K562 (cell line): Measurements from ENCODE around the gene RHBDL3. TPM values are rescaled to one million over a fixed set of nuclear protein-coding genes. Genes with fewer than 3 reads are reported as not detected.
A peak's percentile ranks its signal among the peaks of the same experiment; 100 is the strongest.

Source experiments
- ATAC-seq: fragments of 200-7000 bp; cut with Tn5 transposase; 3 replicates; pipeline ENCODE4 v1.9.1; 2020; ENCODE audit warnings: moderate library complexity
- BruUV-seq: library from RNA; stranded (reverse); fragments of 400-500 nt; replicated peaks from 2 replicates; lab custom pipeline; 2021; lab: Mats Ljungman, UMichigan
- CTCF ChIA-PET: fragments of 300-600 bp; formaldehyde crosslinking; extraction: SDS; loops from one replicate; lab custom pipeline; 2021; ENCODE audit warnings: low intra/inter-chr PET ratio; lab: Yijun Ruan, JAX
- POLR2A ChIA-PET: fragments of 300-600, 350-650 bp; sonication (Branson Sonifier 250); formaldehyde crosslinking; extraction: SDS; loops from one replicate; lab custom pipeline; 2021; ENCODE audit warnings: antibody characterized with exemption, inconsistent platforms; lab: Yijun Ruan, JAX
- DNase-seq, 4 experiments: peaks; one replicate each; pipeline versions ENCODE4 v3.0.0 to v3.0.0-alpha.2; 2011 to 2018; ENCODE audit warnings: low spot score in 3 of 4, mixed read lengths in 3 of 4; ENCODE audit errors: extremely low read depth in 1 of 4
- FAIRE-seq: peaks from 2 replicates; lab custom pipeline; 2011; peaks lifted over from hg19 to GRCh38; lab: Jason Lieb, UNC
- H2AFZ ChIP-seq: 2 replicates; pipeline ENCODE4 v1.6.0; 2011; ENCODE audit warnings: low read depth, low read length, control low read depth, inconsistent platforms
- H3K27ac ChIP-seq: fragments of 200-600 bp; 3 replicates; pipeline ENCODE4 v1.8.0; 2011; ENCODE audit warnings: low read depth, mild to moderate bottlenecking, control low read depth, inconsistent platforms, low read length, moderate library complexity, mixed read lengths; ENCODE audit errors: extremely low read depth
- H3K27me3 ChIP-seq, 2 experiments: fragments of 300-600 bp in 1 of 2; 2 replicates in 1 of 2; 3 replicates in 1 of 2; pipeline versions ENCODE4 v1.6.0 to v1.8.0; 2011; ENCODE audit warnings: inconsistent platforms in 2 of 2, low read length in 2 of 2, mild to moderate bottlenecking in 1 of 2, mixed read lengths in 1 of 2, moderate library complexity in 1 of 2; ENCODE audit not compliant: control insufficient read depth in 2 of 2, insufficient read depth in 2 of 2
- H3K36me3 ChIP-seq: fragments of 300-600 bp; 3 replicates; pipeline ENCODE4 v1.8.0; 2011; ENCODE audit warnings: mild to moderate bottlenecking, low read length, inconsistent platforms; ENCODE audit not compliant: control insufficient read depth, insufficient read depth
- H3K4me1 ChIP-seq, 2 experiments: fragments of 200-600 bp in 1 of 2; replicated peaks in 1 of 2; 2 replicates in 1 of 2; 3 replicates in 1 of 2; pipeline versions ENCODE4 v1.5.1 to v1.8.0; 2011; ENCODE audit warnings: inconsistent platforms in 2 of 2, low read length in 2 of 2, mild to moderate bottlenecking in 1 of 2, mixed read lengths in 1 of 2, moderate library complexity in 1 of 2; ENCODE audit not compliant: control insufficient read depth in 2 of 2, insufficient read depth in 2 of 2
- H3K4me2 ChIP-seq: 2 replicates; pipeline ENCODE4 v1.6.1; 2011; ENCODE audit warnings: low read length, control low read depth, inconsistent platforms, mixed read lengths; ENCODE audit not compliant: insufficient read depth
- H3K4me3 ChIP-seq: fragments of 200-600 bp; sonication (generic), shearing (Covaris generic); 2 replicates; pipeline ENCODE4 v1.5.1; 2016; ENCODE audit warnings: control low read depth, inconsistent platforms
- H3K79me2 ChIP-seq: fragments of 200-600 bp; 3 replicates; pipeline ENCODE4 v1.8.0; 2011; ENCODE audit warnings: low read length, inconsistent platforms; ENCODE audit not compliant: control insufficient read depth, insufficient read depth
- H3K9ac ChIP-seq, 2 experiments: 2 replicates each; pipeline versions ENCODE4 v1.6.0 to v1.6.1; 2011; ENCODE audit warnings: low read depth in 2 of 2, low read length in 2 of 2, control low read depth in 1 of 2, inconsistent platforms in 1 of 2, mild to moderate bottlenecking in 1 of 2, mixed read lengths in 1 of 2; ENCODE audit not compliant: insufficient read depth in 1 of 2
- H3K9me1 ChIP-seq: one replicate; pipeline ENCODE4 v1.6.0; 2011; ENCODE audit warnings: inconsistent platforms, mild to moderate bottlenecking, low read length, moderate library complexity; ENCODE audit not compliant: control insufficient read depth, insufficient read depth
- H3K9me3 ChIP-seq: replicated peaks from 2 replicates; pipeline ENCODE4 v1.5.1; 2011; ENCODE audit warnings: low read depth, low read length, inconsistent platforms; ENCODE audit not compliant: control insufficient read depth, insufficient read depth
- H4K20me1 ChIP-seq: replicated peaks from 2 replicates; pipeline ENCODE4 v1.6.1; 2011; ENCODE audit warnings: low read length, inconsistent platforms, mixed read lengths; ENCODE audit not compliant: control insufficient read depth, insufficient read depth
- CEBPB ChIP-seq: fragments of 450-650 bp; IDR thresholded peaks from 2 replicates; pipeline ENCODE4 v1.6.1; 2016; ENCODE audit warnings: missing genetic modification characterization, missing compliant biosample characterization
- CEBPG ChIP-seq, 3 experiments: fragments of 200-800 bp in 1 of 3; sonication (Bioruptor generic) in 1 of 3; sonication (generic) in 1 of 3; formaldehyde crosslinking in 1 of 3; IDR thresholded peaks in 2 of 3; conservative IDR thresholded peaks in 1 of 3; 2 replicates each; pipeline versions ENCODE4 v1.6.1 to v1.8.0; 2016 to 2022; ENCODE audit warnings: missing compliant biosample characterization in 2 of 3, missing genetic modification characterization in 2 of 3, mild to moderate bottlenecking in 1 of 3, missing genetic modification reagents in 1 of 3
- HNRNPH1 ChIP-seq: fragments of 200-400 bp; formaldehyde crosslinking; optimal IDR thresholded peaks from 2 replicates; pipeline ENCODE3; 2017; ENCODE audit warnings: low read depth, mild to moderate bottlenecking, low read length, moderate library complexity
- KHSRP ChIP-seq: fragments of 450-650 bp; IDR thresholded peaks from 2 replicates; pipeline ENCODE4 v1.6.1; 2017
- KLF10 ChIP-seq: fragments of 250-450 bp; sonication (Bioruptor Pico); IDR thresholded peaks from 2 replicates; pipeline ENCODE4 v1.6.1; 2021; ENCODE audit warnings: matching md5 sums
- RBFOX2 ChIP-seq: fragments of 200-400 bp; formaldehyde crosslinking; IDR thresholded peaks from 2 replicates; pipeline ENCODE4 v1.6.1; 2017; ENCODE audit warnings: low read depth, mild to moderate bottlenecking, low read length, moderate library complexity
- SUPT5H ChIP-seq: fragments of 450-650 bp; IDR thresholded peaks from 2 replicates; pipeline ENCODE4 v1.6.1; 2016
- ZNF3 ChIP-seq: fragments of 250-450 bp; sonication (Bioruptor Pico); IDR thresholded peaks from 2 replicates; pipeline ENCODE4 v1.5.0; 2021; ENCODE audit warnings: mild to moderate bottlenecking, moderate library complexity
- WGBS: fragments of 100-300 bp; shearing (Covaris generic); methylation state at CpG from one replicate; pipeline ENCODE4 v1.1.6; 2016; ENCODE audit warnings: low coverage, mixed read lengths; ENCODE audit not compliant: insufficient coverage; ENCODE audit errors: missing lambda C conversion rate; 5-methylcytosine and 5-hydroxymethylcytosine counted together
- in situ Hi-C: fragments of 300-500 bp; cut with MboI; formaldehyde crosslinking; loops from 4 replicates; pipeline ENCODE4 v1.15.0; 2018; ENCODE audit warnings: inconsistent platforms, mixed read lengths
- intact Hi-C: fragments of 100-400 bp; cut with micrococcal nuclease; formaldehyde crosslinking; loops from 2 replicates; pipeline ENCODE4 v1.14.2; 2022
- polyA plus RNA-seq, 8 experiments: library from polyadenylated mRNA; depleted of rRNA in 4 of 8; stranded (reverse) in 5 of 8; unstranded in 3 of 8; fragments of >200 nt; fragmentation: Nextera tagmentation in 2 of 8; fragmentation: Illumina TruSeq in 1 of 8; extraction: Ambion mirVana in 2 of 8; extraction: Trizol in 1 of 8; gene quantifications; 2 replicates each; pipeline versions ENCODE4 v1.2.1 to v1.2.3, GENCODE V29; 2011 to 2014; ENCODE audit warnings: inconsistent platforms in 1 of 8, missing spikeins in 1 of 8
- total RNA-seq, 7 experiments: library from RNA; depleted of rRNA in 6 of 7; stranded (reverse); fragments of >200 nt in 6 of 7; fragmentation: Illumina TruSeq in 2 of 7; extraction: Trizol in 2 of 7; gene quantifications; 2 replicates each; pipeline versions ENCODE4 v1.2.1 to v1.2.3, GENCODE V29; 2011 to 2021; ENCODE audit warnings: low replicate concordance in 1 of 7
- TF ChIP-seq, protein P1 (sequence below): fragments of 250-450 bp; sonication (Bioruptor Pico); IDR thresholded peaks from 2 replicates; pipeline ENCODE4 v1.8.0; 2021; ENCODE audit warnings: moderate library complexity, mild to moderate bottlenecking, inconsistent platforms
- TF ChIP-seq, protein P2 (sequence below), 2 experiments: fragments of 450-650 bp in 1 of 2; sonication (generic) in 1 of 2; formaldehyde crosslinking in 1 of 2; IDR thresholded peaks in 1 of 2; conservative IDR thresholded peaks in 1 of 2; 2 replicates each; pipeline versions ENCODE4 v1.6.1 to v1.8.1; 2016 to 2023; ENCODE audit warnings: mild to moderate bottlenecking in 2 of 2, moderate library complexity in 2 of 2, inconsistent platforms in 1 of 2, missing genetic modification reagents in 1 of 2

The RHBDL3 gene
- total and polyA plus RNA-seq, 9 of the 15 experiments (the other 6 are each of a cell fraction or from before 2014, with no cell fraction given): 0.06 to 0.31 (median 0.09) TPM; not detected in 4

DNA sequence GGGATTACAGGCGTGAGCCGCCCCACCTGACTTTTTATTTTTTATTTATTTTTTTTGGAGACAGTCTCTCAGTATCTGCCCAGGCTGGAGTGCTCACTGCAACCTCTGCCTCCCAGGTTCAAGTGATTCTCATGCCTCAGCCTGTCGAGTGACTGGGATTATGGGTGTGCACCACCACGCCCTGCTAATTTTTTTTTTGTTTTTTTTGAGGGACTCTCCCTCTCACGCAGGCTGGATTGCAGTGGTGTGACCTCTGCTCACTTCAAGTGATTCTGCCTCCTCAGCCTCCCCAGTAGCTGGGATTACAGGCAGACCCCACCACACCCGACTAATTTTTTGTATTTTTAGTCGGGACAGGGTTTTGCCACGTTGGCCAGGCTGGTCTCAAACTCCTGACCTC lies 92.0 kb downstream of the RHBDL3 start:
- Histone ChIP-seq H3K27ac (no peak overlapping the region), H3K9me3 (no peaks in the 10 kb centered on the region), H3K9ac (peak overlapping the region in 1 of 2 experiments; percentile 21; a peak in 1 of 4 replicates), H3K36me3 (peaks cover 95% of the 10 kb centered on the region), H3K4me1 (peaks cover 14 to 18% of the 10 kb centered on the region in 2 experiments; a peak in 4 of 5 replicates), H2AFZ (no peak overlapping the region), H3K27me3 (no peaks in the 10 kb centered on the region), H3K4me2 (no peak overlapping the region), H4K20me1 (peaks cover 42% of the 10 kb centered on the region), H3K9me1 (peaks cover 6% of the 10 kb centered on the region), H3K79me2 (peaks cover 97% of the 10 kb centered on the region), H3K4me3 (no peak overlapping the region)
- WGBS: 79% methylated on average over 8 of the region's 8 CpGs
- 0 out of 2 replicates have a peak, but pooled peaks have one; percentile 13 for TF ChIP-seq SUPT5H
- TF ChIP-seq, protein P1, sequence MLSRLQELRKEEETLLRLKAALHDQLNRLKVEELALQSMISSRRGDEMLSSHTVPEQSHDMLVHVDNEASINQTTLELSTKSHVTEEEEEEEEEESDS (CRISPR knock-in tag): no peak
- intact Hi-C loops (no loop called here), in situ Hi-C loops (no loop called here)
- FAIRE-seq (no peak), ATAC-seq (no peak), DNase-seq (no peak)
- no TSS peak for BruUV-seq
- ChIA-PET POLR2A (interaction anchor here (1.0 to 2.8 kb wide), 3 partner anchors 9 to 14 kb away, joined by 3 to 27 read pairs (median 3); no protein-coding TSS in a partner anchor), CTCF (no interaction called here)

DNA sequence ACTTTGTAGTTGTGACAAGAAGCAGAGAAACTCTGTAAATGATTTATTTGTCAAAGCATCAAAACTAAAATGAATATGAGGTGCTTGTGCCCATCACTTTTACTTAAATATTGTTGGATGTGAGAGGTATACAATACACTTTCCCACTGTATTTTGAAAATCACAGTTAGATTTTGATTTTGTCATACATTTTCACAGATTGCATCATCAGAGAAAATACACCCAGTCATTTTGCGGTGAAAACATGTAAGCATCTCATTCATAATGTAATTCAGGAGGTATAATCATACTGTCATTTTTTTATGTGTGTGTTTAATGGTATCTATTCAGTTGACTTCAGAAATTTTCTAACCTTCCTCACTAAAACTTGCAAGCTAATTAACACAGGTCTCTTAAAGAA lies 95.6 kb downstream of the RHBDL3 start:
- H3K9me1 ChIP-seq: no peaks in the 10 kb centered on the region
- peaks cover 95% of the 10 kb centered on the region for H3K36me3 ChIP-seq
- no peak overlapping the region for H2AFZ ChIP-seq
- no peaks in the 10 kb centered on the region for H3K9me3 ChIP-seq
- DNase-seq (no peak), ATAC-seq (no peak), FAIRE-seq (no peak)
- in situ Hi-C loops: no loop called here
- no peak overlapping the region for H3K4me2 ChIP-seq
- no peaks in the 10 kb centered on the region; a peak in 1 of 5 replicates for H3K4me1 ChIP-seq
- H3K4me3 ChIP-seq: no peak overlapping the region
- no TSS peak for BruUV-seq
- CTCF ChIA-PET: no interaction called here
- WGBS: 100% methylated on average over 1 of the region's 1 CpG
- no peak overlapping the region for H3K9ac ChIP-seq
- peaks cover 88% of the 10 kb centered on the region for H3K79me2 ChIP-seq
- intact Hi-C loops: no loop called here
- POLR2A ChIA-PET: no interaction called here
- H3K27me3 ChIP-seq: no peaks in the 10 kb centered on the region
- no peak for TF ChIP-seq CEBPG (CRISPR knock-in tag; IDR thresholded peaks at IDR 0.05)
- TF ChIP-seq CEBPG (tag; conservative IDR thresholded peaks at IDR 0.05 in 1 of 2, IDR thresholded peaks at IDR 0.05 in 1 of 2): peak; percentile 65 to 82
- no peak for TF ChIP-seq KLF10 (CRISPR knock-in tag)
- TF ChIP-seq KHSRP: 0 out of 2 replicates have a peak, but pooled peaks have one; percentile 40
- 0 out of 2 replicates have a peak, but pooled peaks have one; percentile 34 for TF ChIP-seq RBFOX2
- peak; percentile 49 for TF ChIP-seq HNRNPH1
- TF ChIP-seq CEBPB (tag): peak; percentile 63
- no peak for TF ChIP-seq ZNF3 (CRISPR knock-in tag)
- TF ChIP-seq, protein P2, sequence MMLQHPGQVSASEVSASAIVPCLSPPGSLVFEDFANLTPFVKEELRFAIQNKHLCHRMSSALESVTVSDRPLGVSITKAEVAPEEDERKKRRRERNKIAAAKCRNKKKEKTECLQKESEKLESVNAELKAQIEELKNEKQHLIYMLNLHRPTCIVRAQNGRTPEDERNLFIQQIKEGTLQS (IDR thresholded peaks at IDR 0.05): peak; percentile 89
- TF ChIP-seq, protein P2 (CRISPR knock-in tag; conservative IDR thresholded peaks at IDR 0.05): no peak
- no peak overlapping the region for H3K27ac ChIP-seq
- H4K20me1 ChIP-seq: peaks cover 21% of the 10 kb centered on the region
